OCI-LY7 (cell line): ENCODE data around the gene PDXK. TPM values are rescaled to one million over a fixed set of nuclear protein-coding genes. Genes with fewer than 3 reads are reported as not detected.
A peak's percentile ranks its signal among the peaks of the same experiment; 100 is the strongest.

Source experiments
- BruUV-seq: library from RNA; stranded (reverse); fragments of 400-500 nt; replicated peaks from 2 replicates; lab custom pipeline; 2021; lab: Mats Ljungman, UMichigan
- CTCF ChIA-PET: fragments of 300-600 bp; sonication (Branson Sonifier 250); formaldehyde crosslinking; loops from one replicate; lab custom pipeline; 2022; ENCODE audit warnings: antibody characterized with exemption; ENCODE audit not compliant: unreplicated experiment; lab: Charles Lee
- POLR2A ChIA-PET: fragments of 300-600 bp; sonication (Branson Sonifier 250); formaldehyde crosslinking; loops from one replicate; lab custom pipeline; 2022; ENCODE audit warnings: antibody characterized with exemption; lab: Charles Lee
- DNase-seq: peaks from one replicate; pipeline ENCODE4 v3.0.0-alpha.2; 2015; ENCODE audit warnings: low spot score
- H2AFZ ChIP-seq: fragments of 200-600 bp; sonication (generic), shearing (Covaris generic); 2 replicates; pipeline ENCODE4 v1.6.1; 2014; ENCODE audit warnings: mild to moderate bottlenecking, antibody characterized with exemption, low read length, moderate library complexity
- H3K27ac ChIP-seq: fragments of 200-600 bp; sonication (generic); 2 replicates; pipeline ENCODE4 v1.5.1; 2014; ENCODE audit warnings: mixed run types, low read depth, mild to moderate bottlenecking, moderate library complexity, low read length, inconsistent platforms; ENCODE audit not compliant: poor library complexity, severe bottlenecking
- H3K36me3 ChIP-seq: fragments of 200-600 bp; sonication (generic); 2 replicates; pipeline ENCODE4 v1.6.1; 2014; ENCODE audit warnings: mild to moderate bottlenecking, antibody characterized with exemption, low read length, moderate library complexity, mixed read lengths; ENCODE audit not compliant: insufficient read depth
- H3K4me1 ChIP-seq: fragments of 200-600 bp; sonication (generic); 2 replicates; pipeline ENCODE4 v1.5.1; 2014; ENCODE audit warnings: mild to moderate bottlenecking, low read length; ENCODE audit not compliant: insufficient read depth, poor library complexity, severe bottlenecking
- H3K4me2 ChIP-seq: fragments of 200-600 bp; sonication (generic); 2 replicates; pipeline ENCODE4 v1.6.1; 2014; ENCODE audit warnings: mild to moderate bottlenecking, low read length
- H3K4me3 ChIP-seq: fragments of 200-600 bp; sonication (generic); 2 replicates; pipeline ENCODE4 v1.5.1; 2014; ENCODE audit warnings: mild to moderate bottlenecking, low read depth, low read length; ENCODE audit not compliant: poor library complexity, severe bottlenecking
- H3K79me2 ChIP-seq: fragments of 200-600 bp; sonication (generic); 2 replicates; pipeline ENCODE4 v1.6.1; 2016; ENCODE audit warnings: low read depth, mild to moderate bottlenecking, low read length, moderate library complexity, mixed read lengths; ENCODE audit not compliant: insufficient read depth
- H3K9me2 ChIP-seq: fragments of 200-600 bp; sonication (generic); 2 replicates; pipeline ENCODE4 v1.6.1; 2016; ENCODE audit warnings: mild to moderate bottlenecking, low read length, mixed read lengths; ENCODE audit not compliant: insufficient read depth
- H3K9me3 ChIP-seq: fragments of 200-600 bp; sonication (generic); 2 replicates; pipeline ENCODE4 v1.6.1; 2014; ENCODE audit warnings: mild to moderate bottlenecking, mixed run types, low read length, mixed read lengths
- H4K20me1 ChIP-seq: fragments of 200-600 bp; sonication (generic); 2 replicates; pipeline ENCODE4 v1.6.1; 2014; ENCODE audit warnings: mild to moderate bottlenecking, antibody characterized with exemption, low read length, moderate library complexity, mixed read lengths; ENCODE audit not compliant: insufficient read depth
- EZH2phosphoT487 ChIP-seq: fragments of 200-600 bp; sonication (generic); IDR thresholded peaks from 2 replicates; pipeline ENCODE4 v1.6.1; 2018; ENCODE audit warnings: low read depth, borderline replicate concordance, mild to moderate bottlenecking, mixed run types, antibody characterized with exemption, low read length, moderate library complexity, mixed read lengths
- intact Hi-C: fragments of 100-400 bp; cut with micrococcal nuclease; formaldehyde crosslinking; loops from one replicate; pipeline ENCODE4 v1.10.0; 2022; ENCODE audit not compliant: unreplicated experiment
- total RNA-seq, 2 experiments: library from RNA; depleted of rRNA in 1 of 2; stranded (reverse); fragments of >200 nt in 1 of 2; shearing (Covaris generic) in 1 of 2; gene quantifications; 2 replicates each; pipeline ENCODE4 v1.2.3, GENCODE V29; 2014 to 2022
- TF ChIP-seq, protein P1 (sequence below): fragments of 200-600 bp; sonication (generic); conservative IDR thresholded peaks from 2 replicates; pipeline ENCODE4 v1.5.1; 2014; ENCODE audit warnings: mild to moderate bottlenecking, antibody characterized with exemption, low read length, moderate library complexity, mixed read lengths

The PDXK gene
- total RNA-seq, 2 experiments from 2014 or later: 32.8 to 67.0 TPM

DNA sequence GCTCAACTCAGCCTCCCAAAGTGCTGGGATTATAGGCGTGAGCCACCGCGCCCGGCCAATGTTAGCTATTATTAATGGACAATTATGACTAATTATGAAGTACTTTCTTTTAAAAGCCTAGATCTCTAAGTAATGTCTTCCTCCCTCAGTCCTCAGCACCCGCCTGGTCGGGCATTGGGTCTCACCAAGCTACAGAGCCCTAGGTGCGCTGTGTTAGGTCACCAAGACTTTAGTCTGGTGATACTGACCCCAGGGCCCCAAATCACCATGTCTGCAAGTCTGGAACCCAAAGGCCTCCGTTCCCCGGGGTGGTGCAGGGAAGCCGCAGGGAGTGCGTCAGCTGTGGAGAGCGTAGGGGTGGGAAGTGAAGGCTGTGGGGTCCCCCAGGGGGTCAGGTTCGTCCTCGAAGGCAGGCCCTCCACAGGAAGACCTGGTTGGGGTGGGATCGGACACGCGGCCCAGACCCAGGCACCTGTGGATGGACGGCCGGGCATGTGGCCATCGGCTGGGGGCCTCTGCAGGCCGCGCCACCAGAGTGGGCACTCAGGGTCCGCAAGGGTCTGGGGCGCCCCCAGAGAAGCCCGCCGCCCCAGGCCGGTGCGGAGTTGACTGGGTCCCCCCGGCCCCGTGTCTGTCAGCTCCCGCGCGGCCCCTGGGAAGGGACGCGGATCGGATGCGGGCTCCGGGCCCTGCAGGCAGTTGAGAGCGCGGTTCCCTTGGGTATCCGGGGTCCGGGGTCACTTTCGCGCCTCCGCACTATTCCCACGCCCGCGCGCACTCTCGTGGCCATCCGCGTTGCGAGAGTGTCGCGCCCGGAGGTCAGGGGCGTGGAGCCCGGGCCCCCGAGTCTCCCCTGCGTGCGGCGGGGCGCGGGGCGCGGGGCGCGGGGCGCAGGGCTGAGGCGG lies 710 bp upstream of the PDXK start:
- Histone ChIP-seq H3K4me1 (peaks cover 54% of the 10 kb centered on the region), H3K36me3 (no peaks in the 10 kb centered on the region), H3K4me3 (peak overlapping the region; percentile 96), H3K79me2 (no peaks in the 10 kb centered on the region; the same call in 1 of the 2 replicates), H2AFZ (peak overlapping the region; percentile 82), H3K9me2 (no peaks in the 10 kb centered on the region), H4K20me1 (peaks cover 11% of the 10 kb centered on the region; the same call in 1 of the 2 replicates), H3K9me3 (no peaks in the 10 kb centered on the region), H3K4me2 (peak overlapping the region; percentile 69), H3K27ac (peak overlapping the region; percentile 55)
- intact Hi-C loops: loop anchor here (5.0 to 10.0 kb wide), 3 partner anchors 56 to 393 kb away; partner anchors contain the start of gene CSTB
- POLR2A ChIA-PET: no interaction called here
- BruUV-seq: no TSS peak
- no peak for DNase-seq
- no peak for TF ChIP-seq EZH2phosphoT487
- TF ChIP-seq, protein P1, sequence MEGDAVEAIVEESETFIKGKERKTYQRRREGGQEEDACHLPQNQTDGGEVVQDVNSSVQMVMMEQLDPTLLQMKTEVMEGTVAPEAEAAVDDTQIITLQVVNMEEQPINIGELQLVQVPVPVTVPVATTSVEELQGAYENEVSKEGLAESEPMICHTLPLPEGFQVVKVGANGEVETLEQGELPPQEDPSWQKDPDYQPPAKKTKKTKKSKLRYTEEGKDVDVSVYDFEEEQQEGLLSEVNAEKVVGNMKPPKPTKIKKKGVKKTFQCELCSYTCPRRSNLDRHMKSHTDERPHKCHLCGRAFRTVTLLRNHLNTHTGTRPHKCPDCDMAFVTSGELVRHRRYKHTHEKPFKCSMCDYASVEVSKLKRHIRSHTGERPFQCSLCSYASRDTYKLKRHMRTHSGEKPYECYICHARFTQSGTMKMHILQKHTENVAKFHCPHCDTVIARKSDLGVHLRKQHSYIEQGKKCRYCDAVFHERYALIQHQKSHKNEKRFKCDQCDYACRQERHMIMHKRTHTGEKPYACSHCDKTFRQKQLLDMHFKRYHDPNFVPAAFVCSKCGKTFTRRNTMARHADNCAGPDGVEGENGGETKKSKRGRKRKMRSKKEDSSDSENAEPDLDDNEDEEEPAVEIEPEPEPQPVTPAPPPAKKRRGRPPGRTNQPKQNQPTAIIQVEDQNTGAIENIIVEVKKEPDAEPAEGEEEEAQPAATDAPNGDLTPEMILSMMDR: no peak
- CTCF ChIA-PET: no interaction called here

DNA sequence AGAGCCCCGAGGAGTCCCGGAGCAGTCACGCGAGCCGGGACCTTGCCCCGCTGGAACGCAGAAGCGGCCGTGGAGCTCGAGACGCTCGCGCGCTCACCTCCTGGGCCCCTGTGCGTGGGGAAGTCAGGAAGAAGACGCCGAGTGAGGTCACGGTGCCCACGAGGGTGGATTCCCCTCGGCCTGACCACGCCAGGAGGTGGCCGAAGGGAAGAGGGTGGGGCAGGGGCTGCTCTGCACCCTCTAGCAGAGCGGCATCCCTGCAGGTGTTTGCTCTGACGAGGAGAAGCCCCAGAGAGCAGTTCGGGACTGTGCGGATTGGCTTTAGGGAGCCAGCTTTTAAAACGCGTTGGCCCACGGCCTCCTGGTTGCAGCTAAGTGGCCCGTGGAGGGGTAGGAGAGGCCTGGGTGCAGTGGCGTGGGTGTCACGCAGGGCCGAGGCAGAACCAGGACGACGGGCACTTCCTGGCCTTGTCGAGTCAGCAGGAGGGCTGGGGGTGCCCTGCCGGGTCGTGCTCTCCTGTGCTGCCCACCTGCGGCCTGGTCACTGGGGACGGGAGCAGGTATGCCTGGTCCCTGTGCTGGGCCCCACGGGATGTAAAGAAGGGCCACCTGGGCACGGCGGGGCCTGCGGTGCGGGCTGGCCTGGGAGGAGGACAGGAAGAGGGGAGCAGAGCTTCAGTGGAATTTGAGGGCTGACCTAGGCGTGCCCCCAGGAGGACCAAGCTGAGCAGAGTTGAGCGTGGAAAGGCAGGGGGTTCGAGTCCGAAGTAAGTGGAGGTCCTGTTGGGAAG lies 1.0 kb downstream of the PDXK start:
- ChIA-PET POLR2A (interaction anchor here (1.0 kb wide), 1 partner anchor 19 kb away, joined by 3 read pairs; no protein-coding TSS in a partner anchor), CTCF (no interaction called here)
- intact Hi-C loops: loop anchor here (5.0 to 10.0 kb wide), 3 partner anchors 57 to 395 kb away; partner anchors contain the start of gene CSTB
- H3K27ac ChIP-seq: peak overlapping the region; percentile 55
- H3K36me3 ChIP-seq: no peaks in the 10 kb centered on the region; the same call in 1 of the 2 replicates
- peak; percentile 52 for DNase-seq
- BruUV-seq: no TSS peak
- H3K4me3 ChIP-seq: peak overlapping the region; percentile 96
- H3K9me3 ChIP-seq: no peaks in the 10 kb centered on the region
- H2AFZ ChIP-seq: peak overlapping the region; percentile 42; the same call in 1 of the 2 replicates
- no peaks in the 10 kb centered on the region; the same call in 1 of the 2 replicates for H3K79me2 ChIP-seq
- peak overlapping the region; percentile 69 for H3K4me2 ChIP-seq
- peaks cover 11% of the 10 kb centered on the region; the same call in 1 of the 2 replicates for H4K20me1 ChIP-seq
- TF ChIP-seq, protein P1: no peak
- TF ChIP-seq EZH2phosphoT487: no peak
- peaks cover 68% of the 10 kb centered on the region for H3K4me1 ChIP-seq
- H3K9me2 ChIP-seq: no peaks in the 10 kb centered on the region
